AG04450 (cell line): ENCODE data around the gene KLHL29. TPM values are rescaled to one million over a fixed set of nuclear protein-coding genes. Genes with fewer than 3 reads are reported as not detected.

Source experiments
- CTCF ChIA-PET: fragments of 300-600, 350-600 bp; formaldehyde crosslinking; extraction: SDS; loops from one replicate; lab custom pipeline; 2022; ENCODE audit warnings: antibody characterized with exemption, inconsistent platforms; lab: Charles Lee
- POLR2A ChIA-PET: fragments of 350-600 bp; formaldehyde crosslinking; extraction: SDS; loops from one replicate; lab custom pipeline; 2021; ENCODE audit warnings: antibody characterized with exemption, inconsistent platforms; lab: Yijun Ruan, JAX
- DNase-seq: peaks from one replicate; pipeline ENCODE4 v3.0.0-alpha.2; 2011; ENCODE audit warnings: low read depth, low spot score
- H3K27ac ChIP-seq: one replicate; pipeline ENCODE4 v1.5.1; 2012; ENCODE audit warnings: low read depth, low read length, control low read depth
- H3K27me3 ChIP-seq: one replicate; pipeline ENCODE4 v1.6.0; 2012; ENCODE audit warnings: low read length; ENCODE audit not compliant: control insufficient read depth, insufficient read depth
- H3K4me3 ChIP-seq: 2 replicates; pipeline ENCODE4 v1.5.1; 2011; ENCODE audit warnings: mild to moderate bottlenecking, low read depth, low read length, control low read depth
- H3K9me3 ChIP-seq: 2 replicates; pipeline ENCODE4 v1.5.1; 2012; ENCODE audit warnings: low read length; ENCODE audit not compliant: control insufficient read depth, insufficient read depth
- polyA plus RNA-seq: library from polyadenylated mRNA; depleted of rRNA; stranded (reverse); fragments of >200 nt; gene quantifications from 2 replicates; pipeline ENCODE4 v1.2.3, GENCODE V29; 2011
- TF ChIP-seq, protein P1 (sequence below): IDR thresholded peaks from 2 replicates; pipeline ENCODE4 v1.5.1; 2011; ENCODE audit warnings: low read depth, low read length, control low read depth, inconsistent platforms

The KLHL29 gene
- polyA plus RNA-seq, 1 experiment = 3.6 TPM

DNA sequence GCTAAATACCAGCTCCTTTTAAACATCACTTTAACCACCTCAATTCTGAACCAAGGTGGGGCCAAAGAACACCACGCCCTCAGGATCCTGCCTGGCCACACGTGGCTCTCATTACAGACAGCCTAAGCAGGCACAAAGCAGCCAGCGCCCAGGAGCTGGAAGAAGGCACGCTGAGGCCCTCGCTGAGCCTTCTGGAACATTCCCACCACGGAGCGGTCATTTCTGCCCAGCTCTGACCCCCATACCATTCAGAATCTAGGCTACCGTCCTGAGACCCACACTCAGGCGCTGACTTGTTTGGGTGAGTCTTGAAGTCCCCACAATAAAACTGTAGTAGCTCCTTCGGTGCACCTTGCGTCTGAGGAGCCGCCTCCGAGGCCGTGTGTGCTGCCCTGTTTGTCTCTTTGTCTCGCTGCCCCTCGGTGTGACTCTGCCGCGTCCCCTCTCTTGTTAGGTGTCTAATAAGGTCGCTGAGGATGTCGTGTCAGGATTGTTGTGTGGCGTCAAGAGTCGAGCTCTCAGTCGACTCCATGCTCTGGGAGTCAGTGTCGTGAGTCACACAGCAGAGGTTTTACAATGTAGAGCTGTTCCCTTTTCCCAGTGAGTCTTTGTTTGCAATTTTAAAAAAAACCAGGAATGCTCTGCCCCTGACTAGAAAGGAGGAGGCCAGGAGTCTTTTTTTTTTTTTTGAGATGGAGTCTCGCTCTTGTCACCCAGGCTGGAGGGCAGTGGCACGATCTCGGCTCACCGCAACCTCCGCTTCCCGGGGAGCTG lies 242.4 kb downstream of the KLHL29 start:
- no peak for DNase-seq
- TF ChIP-seq, protein P1, sequence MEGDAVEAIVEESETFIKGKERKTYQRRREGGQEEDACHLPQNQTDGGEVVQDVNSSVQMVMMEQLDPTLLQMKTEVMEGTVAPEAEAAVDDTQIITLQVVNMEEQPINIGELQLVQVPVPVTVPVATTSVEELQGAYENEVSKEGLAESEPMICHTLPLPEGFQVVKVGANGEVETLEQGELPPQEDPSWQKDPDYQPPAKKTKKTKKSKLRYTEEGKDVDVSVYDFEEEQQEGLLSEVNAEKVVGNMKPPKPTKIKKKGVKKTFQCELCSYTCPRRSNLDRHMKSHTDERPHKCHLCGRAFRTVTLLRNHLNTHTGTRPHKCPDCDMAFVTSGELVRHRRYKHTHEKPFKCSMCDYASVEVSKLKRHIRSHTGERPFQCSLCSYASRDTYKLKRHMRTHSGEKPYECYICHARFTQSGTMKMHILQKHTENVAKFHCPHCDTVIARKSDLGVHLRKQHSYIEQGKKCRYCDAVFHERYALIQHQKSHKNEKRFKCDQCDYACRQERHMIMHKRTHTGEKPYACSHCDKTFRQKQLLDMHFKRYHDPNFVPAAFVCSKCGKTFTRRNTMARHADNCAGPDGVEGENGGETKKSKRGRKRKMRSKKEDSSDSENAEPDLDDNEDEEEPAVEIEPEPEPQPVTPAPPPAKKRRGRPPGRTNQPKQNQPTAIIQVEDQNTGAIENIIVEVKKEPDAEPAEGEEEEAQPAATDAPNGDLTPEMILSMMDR = no peak
- CTCF ChIA-PET = interaction anchor here (1.2 kb wide), 1 partner anchor 10 kb away, joined by 4 read pairs; no protein-coding TSS in a partner anchor
- no peak overlapping the region for H3K4me3 ChIP-seq
- H3K27me3 ChIP-seq = no peaks in the 10 kb centered on the region
- POLR2A ChIA-PET = interaction anchor here (0.6 kb wide), 1 partner anchor 10 kb away, joined by 3 read pairs; no protein-coding TSS in a partner anchor
- peaks cover 7% of the 10 kb centered on the region for H3K9me3 ChIP-seq
- H3K27ac ChIP-seq = no peak overlapping the region

DNA sequence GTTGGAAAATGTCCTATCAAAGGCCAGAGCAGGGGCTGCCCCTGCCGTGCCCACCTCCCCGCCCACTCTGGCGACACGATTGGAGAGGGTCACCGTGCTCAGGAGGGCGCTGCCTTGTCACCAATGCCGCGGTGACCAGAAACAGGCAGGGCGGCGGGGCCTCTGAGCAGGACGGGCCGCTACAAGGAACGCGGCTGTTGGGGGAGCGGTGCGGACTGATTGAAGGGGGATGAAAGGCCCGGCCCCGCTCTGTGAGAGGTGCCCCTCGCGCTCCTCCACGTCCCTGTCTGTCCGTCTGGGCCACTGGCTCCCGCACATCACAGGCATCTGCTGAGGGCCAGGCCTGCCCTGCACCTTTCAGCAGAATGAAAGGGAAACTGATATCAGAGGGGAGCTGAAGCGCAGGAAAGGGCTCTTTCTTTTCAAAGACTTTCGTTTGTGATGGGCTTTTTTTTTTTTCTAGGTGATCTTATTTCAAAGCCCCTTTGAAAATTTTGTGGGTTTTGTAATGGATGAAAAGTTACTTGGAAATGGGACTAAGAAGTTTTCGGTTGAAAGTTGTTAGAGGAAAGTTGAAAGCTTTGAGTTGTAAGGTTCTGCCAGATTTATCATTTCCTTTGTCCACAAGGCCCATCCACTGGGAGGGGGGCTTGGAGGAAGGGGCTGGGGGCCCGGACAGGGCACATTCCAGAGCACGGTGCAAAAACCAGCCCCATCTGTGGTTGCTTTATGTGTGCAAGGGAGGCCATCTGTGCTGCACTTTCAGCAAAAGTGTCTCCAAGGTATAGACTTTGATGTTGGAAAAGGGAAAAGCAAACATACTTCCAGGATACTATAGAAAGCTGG lies 244.2 kb downstream of the KLHL29 start:
- ChIA-PET CTCF (no interaction called here), POLR2A (no interaction called here)
- peaks cover 5% of the 10 kb centered on the region for H3K9me3 ChIP-seq
- TF ChIP-seq, protein P1 = no peak
- H3K27ac ChIP-seq = no peak overlapping the region
- no peak overlapping the region for H3K4me3 ChIP-seq
- no peak for DNase-seq
- H3K27me3 ChIP-seq = no peaks in the 10 kb centered on the region

DNA sequence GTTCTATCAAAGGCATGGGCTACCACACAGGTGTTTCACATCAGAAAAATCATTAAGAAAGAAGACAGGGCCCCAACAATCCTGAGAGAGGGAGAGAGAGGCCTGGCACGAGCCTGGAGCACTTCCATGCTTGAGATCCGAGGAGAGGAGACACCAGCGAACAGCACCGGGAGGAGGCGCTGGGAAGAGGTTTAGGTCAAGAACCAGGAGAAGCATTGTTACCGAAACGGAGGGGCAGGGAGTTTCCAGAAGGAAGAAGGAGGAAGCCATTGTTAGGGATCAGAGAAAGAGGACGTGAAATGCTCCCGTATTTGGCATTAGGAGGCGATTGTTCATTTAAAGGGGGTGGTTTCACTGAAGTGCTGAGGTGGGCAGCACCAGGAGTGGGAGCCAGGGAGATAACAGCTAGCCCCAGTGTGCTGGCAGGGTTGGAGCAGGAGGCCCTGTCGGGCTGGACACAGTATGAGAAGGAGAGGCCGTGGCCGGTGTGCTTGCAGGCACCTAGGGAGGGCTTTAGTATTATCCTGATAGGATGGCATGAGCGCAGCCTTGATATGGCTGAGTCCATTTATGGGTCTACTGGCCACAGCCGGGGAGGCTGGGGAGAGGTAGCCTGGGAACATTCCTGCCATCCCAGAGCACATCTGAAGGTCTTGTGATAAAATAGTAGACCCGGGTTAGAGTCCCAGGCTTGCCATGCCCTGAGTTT lies 244.9 kb downstream of the KLHL29 start:
- ChIA-PET CTCF (no interaction called here), POLR2A (no interaction called here)
- no peaks in the 10 kb centered on the region; the same call in 1 of the 2 replicates for H3K9me3 ChIP-seq
- no peak overlapping the region for H3K4me3 ChIP-seq
- H3K27me3 ChIP-seq = no peaks in the 10 kb centered on the region
- H3K27ac ChIP-seq = no peak overlapping the region
- TF ChIP-seq, protein P1 = no peak
- no peak for DNase-seq

DNA sequence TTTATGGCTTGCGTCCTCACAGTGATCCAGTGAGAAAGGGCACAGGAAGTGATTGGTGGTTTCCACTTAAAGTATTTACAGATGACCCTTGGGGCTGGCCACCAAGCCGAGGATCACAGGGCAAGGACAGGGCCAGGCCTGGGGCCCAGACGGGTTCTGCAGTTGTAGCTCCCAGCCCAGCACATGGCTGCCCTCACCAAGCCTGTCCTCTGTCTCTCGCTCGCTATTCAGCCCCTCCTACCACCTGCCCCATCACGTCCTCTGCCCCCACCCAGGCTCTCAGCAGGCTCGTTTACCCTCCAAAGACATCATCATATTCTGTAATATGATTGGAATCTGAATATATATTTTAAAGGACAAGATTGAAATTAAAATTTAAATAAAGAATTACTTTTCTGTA lies 246.0 kb downstream of the KLHL29 start:
- Histone ChIP-seq H3K27me3 (no peaks in the 10 kb centered on the region), H3K9me3 (no peaks in the 10 kb centered on the region; the same call in 1 of the 2 replicates), H3K27ac (no peak overlapping the region), H3K4me3 (no peak overlapping the region)
- DNase-seq = no peak
- POLR2A ChIA-PET = no interaction called here
- TF ChIP-seq, protein P1 = no peak
- CTCF ChIA-PET = no interaction called here
